Suprapubic skin (tissue), 4 donors: ENCODE data around the gene DNM3.

Experiments
- CTCF ChIP-seq, 2 donors: fragments of 200-600 bp in 1 of 2; fragments of 450-650 bp in 1 of 2; sonication (generic) in 1 of 2; IDR thresholded peaks; one replicate each; pipeline ENCODE4 v1.5.1; 2016 to 2019; ENCODE audit warnings: antibody characterized with exemption in 2 of 2, mild to moderate bottlenecking in 1 of 2, moderate library complexity in 1 of 2
- EP300 ChIP-seq: sonication (generic); formaldehyde crosslinking; IDR thresholded peaks from one replicate; pipeline ENCODE4 v1.6.1; 2017; ENCODE audit warnings: antibody characterized with exemption
- POLR2A ChIP-seq, 2 donors: fragments of 450-650 bp; IDR thresholded peaks; one replicate each; pipeline ENCODE4 v1.6.1; 2017; ENCODE audit warnings: antibody characterized with exemption in 2 of 2, mild to moderate bottlenecking in 2 of 2, moderate library complexity in 2 of 2
- POLR2AphosphoS5 ChIP-seq, 3 donors: sonication (generic); formaldehyde crosslinking; IDR thresholded peaks; one replicate each; pipeline ENCODE4 v1.6.1; 2017; ENCODE audit warnings: antibody characterized with exemption in 3 of 3

DNA sequence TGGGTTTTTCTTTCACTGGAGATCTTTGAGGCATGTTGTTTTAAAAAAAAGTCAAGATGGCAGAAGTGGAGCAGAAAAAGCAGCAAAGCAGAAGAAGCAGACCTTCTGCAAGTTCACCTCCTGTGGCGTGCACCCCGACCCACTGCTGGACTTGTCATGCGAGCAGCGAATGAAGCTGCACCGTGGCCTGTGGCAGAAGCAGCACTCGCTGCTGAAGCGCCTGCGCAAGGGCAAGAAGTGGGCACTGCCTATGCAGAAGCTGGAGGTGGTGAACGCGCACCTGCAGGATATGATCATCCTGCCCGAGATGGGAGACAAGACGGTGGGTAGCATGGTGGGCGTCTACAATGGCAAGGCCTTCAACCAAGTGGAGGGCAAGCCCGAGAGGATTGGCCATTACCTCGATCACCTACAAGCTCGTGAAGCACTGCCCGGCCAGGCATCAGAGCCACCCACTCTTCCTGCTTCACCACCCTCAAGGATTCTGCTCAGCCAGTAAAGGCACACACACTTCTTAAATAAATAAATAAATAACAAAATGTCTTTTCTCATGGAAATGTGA, 37.8 kb upstream of the DNM3 start:
- TF ChIP-seq CTCF (IDR thresholded peaks at IDR 0.05) (no peak), EP300 (no peak), POLR2AphosphoS5 (IDR thresholded peaks at IDR 0.05) (no peak), POLR2A (IDR thresholded peaks at IDR 0.05) (no peak)
